Liver (tissue), 3 donors: ENCODE data around the gene ARHGAP21.

ENCODE experiments used
- GABPA ChIP-seq, 2 donors: IDR thresholded peaks in 1 of 2; conservative IDR thresholded peaks in 1 of 2; 2 replicates each; pipeline ENCODE4 v1.6.1; 2016; ENCODE audit warnings: antibody characterized with exemption in 2 of 2, mild to moderate bottlenecking in 1 of 2, moderate library complexity in 1 of 2
- JUND ChIP-seq, 2 donors: IDR thresholded peaks; 2 replicates each; pipeline ENCODE4 v1.6.1; 2016; ENCODE audit warnings: antibody characterized with exemption in 2 of 2
- RXRA ChIP-seq, 2 donors: IDR thresholded peaks; 2 replicates each; pipeline ENCODE4 v1.6.1; 2017 to 2018; ENCODE audit warnings: antibody characterized with exemption in 2 of 2, mild to moderate bottlenecking in 1 of 2
- TAF1 ChIP-seq: conservative IDR thresholded peaks from 2 replicates; pipeline ENCODE4 v1.6.1; 2016; ENCODE audit warnings: antibody characterized with exemption, mild to moderate bottlenecking
- YY1 ChIP-seq: IDR thresholded peaks from 2 replicates; pipeline ENCODE4 v1.6.1; 2016; ENCODE audit warnings: antibody characterized with exemption, mild to moderate bottlenecking
- TF ChIP-seq, protein P1 (sequence below): fragments of 150-350 bp; IDR thresholded peaks from 2 replicates; pipeline ENCODE4 v1.5.1; 2017; ENCODE audit warnings: improper control_type of control experiment, low read depth, low read length; ENCODE audit not compliant: missing input control
- TF ChIP-seq, protein P2 (sequence below): IDR thresholded peaks from 2 replicates; pipeline ENCODE4 v1.6.1; 2016; ENCODE audit warnings: antibody characterized with exemption, mild to moderate bottlenecking
- TF ChIP-seq, protein P3 (sequence below): IDR thresholded peaks from 2 replicates; pipeline ENCODE4 v1.6.1; 2016; ENCODE audit warnings: antibody characterized with exemption
- TF ChIP-seq, protein P4 (sequence below): IDR thresholded peaks from 2 replicates; pipeline ENCODE4 v1.6.1; 2016; ENCODE audit warnings: antibody characterized with exemption
- donor health status: healthy.
- donor health status: healthy.

DNA sequence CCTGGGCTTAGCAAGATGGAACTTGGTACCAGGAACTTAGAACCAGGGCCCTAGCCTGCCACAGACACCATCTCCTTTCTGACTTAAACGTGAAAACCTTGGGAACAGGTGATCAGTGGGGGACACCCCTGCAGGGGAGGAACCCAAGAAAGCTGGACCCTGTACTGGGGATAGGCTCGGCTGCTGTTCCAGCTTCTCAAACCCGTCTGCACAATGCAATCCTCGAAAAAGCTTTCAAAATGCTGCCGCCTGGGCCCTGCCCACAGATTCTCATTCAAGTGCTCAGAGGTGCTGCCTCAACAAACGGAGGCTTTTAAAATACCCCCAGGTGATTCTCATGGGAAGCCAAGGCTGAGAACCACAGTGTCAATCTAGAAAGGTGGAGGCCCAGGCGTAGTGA, 169.7 kb downstream of the ARHGAP21 start:
- TF ChIP-seq, protein P1, sequence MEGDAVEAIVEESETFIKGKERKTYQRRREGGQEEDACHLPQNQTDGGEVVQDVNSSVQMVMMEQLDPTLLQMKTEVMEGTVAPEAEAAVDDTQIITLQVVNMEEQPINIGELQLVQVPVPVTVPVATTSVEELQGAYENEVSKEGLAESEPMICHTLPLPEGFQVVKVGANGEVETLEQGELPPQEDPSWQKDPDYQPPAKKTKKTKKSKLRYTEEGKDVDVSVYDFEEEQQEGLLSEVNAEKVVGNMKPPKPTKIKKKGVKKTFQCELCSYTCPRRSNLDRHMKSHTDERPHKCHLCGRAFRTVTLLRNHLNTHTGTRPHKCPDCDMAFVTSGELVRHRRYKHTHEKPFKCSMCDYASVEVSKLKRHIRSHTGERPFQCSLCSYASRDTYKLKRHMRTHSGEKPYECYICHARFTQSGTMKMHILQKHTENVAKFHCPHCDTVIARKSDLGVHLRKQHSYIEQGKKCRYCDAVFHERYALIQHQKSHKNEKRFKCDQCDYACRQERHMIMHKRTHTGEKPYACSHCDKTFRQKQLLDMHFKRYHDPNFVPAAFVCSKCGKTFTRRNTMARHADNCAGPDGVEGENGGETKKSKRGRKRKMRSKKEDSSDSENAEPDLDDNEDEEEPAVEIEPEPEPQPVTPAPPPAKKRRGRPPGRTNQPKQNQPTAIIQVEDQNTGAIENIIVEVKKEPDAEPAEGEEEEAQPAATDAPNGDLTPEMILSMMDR = no peak
- TF ChIP-seq YY1 (no peak), JUND (IDR thresholded peaks at IDR 0.05) (no peak), GABPA (IDR thresholded peaks at IDR 0.05 in 1 of 2, conservative IDR thresholded peaks at IDR 0.05 in 1 of 2) (no peak), RXRA (IDR thresholded peaks at IDR 0.05) (no peak), TAF1 (no peak)
- TF ChIP-seq, protein P2, sequence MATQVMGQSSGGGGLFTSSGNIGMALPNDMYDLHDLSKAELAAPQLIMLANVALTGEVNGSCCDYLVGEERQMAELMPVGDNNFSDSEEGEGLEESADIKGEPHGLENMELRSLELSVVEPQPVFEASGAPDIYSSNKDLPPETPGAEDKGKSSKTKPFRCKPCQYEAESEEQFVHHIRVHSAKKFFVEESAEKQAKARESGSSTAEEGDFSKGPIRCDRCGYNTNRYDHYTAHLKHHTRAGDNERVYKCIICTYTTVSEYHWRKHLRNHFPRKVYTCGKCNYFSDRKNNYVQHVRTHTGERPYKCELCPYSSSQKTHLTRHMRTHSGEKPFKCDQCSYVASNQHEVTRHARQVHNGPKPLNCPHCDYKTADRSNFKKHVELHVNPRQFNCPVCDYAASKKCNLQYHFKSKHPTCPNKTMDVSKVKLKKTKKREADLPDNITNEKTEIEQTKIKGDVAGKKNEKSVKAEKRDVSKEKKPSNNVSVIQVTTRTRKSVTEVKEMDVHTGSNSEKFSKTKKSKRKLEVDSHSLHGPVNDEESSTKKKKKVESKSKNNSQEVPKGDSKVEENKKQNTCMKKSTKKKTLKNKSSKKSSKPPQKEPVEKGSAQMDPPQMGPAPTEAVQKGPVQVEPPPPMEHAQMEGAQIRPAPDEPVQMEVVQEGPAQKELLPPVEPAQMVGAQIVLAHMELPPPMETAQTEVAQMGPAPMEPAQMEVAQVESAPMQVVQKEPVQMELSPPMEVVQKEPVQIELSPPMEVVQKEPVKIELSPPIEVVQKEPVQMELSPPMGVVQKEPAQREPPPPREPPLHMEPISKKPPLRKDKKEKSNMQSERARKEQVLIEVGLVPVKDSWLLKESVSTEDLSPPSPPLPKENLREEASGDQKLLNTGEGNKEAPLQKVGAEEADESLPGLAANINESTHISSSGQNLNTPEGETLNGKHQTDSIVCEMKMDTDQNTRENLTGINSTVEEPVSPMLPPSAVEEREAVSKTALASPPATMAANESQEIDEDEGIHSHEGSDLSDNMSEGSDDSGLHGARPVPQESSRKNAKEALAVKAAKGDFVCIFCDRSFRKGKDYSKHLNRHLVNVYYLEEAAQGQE = no peak
- TF ChIP-seq, protein P3, sequence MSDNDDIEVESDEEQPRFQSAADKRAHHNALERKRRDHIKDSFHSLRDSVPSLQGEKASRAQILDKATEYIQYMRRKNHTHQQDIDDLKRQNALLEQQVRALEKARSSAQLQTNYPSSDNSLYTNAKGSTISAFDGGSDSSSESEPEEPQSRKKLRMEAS = no peak
- TF ChIP-seq, protein P4, sequence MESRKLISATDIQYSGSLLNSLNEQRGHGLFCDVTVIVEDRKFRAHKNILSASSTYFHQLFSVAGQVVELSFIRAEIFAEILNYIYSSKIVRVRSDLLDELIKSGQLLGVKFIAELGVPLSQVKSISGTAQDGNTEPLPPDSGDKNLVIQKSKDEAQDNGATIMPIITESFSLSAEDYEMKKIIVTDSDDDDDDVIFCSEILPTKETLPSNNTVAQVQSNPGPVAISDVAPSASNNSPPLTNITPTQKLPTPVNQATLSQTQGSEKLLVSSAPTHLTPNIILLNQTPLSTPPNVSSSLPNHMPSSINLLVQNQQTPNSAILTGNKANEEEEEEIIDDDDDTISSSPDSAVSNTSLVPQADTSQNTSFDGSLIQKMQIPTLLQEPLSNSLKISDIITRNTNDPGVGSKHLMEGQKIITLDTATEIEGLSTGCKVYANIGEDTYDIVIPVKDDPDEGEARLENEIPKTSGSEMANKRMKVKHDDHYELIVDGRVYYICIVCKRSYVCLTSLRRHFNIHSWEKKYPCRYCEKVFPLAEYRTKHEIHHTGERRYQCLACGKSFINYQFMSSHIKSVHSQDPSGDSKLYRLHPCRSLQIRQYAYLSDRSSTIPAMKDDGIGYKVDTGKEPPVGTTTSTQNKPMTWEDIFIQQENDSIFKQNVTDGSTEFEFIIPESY = no peak
